ENCODE results near the gene PECR.

- TF ChIP-seq, protein P1, sequence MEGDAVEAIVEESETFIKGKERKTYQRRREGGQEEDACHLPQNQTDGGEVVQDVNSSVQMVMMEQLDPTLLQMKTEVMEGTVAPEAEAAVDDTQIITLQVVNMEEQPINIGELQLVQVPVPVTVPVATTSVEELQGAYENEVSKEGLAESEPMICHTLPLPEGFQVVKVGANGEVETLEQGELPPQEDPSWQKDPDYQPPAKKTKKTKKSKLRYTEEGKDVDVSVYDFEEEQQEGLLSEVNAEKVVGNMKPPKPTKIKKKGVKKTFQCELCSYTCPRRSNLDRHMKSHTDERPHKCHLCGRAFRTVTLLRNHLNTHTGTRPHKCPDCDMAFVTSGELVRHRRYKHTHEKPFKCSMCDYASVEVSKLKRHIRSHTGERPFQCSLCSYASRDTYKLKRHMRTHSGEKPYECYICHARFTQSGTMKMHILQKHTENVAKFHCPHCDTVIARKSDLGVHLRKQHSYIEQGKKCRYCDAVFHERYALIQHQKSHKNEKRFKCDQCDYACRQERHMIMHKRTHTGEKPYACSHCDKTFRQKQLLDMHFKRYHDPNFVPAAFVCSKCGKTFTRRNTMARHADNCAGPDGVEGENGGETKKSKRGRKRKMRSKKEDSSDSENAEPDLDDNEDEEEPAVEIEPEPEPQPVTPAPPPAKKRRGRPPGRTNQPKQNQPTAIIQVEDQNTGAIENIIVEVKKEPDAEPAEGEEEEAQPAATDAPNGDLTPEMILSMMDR (IDR thresholded peaks at IDR 0.05 in 8 of 11, conservative IDR thresholded peaks at IDR 0.05 in 3 of 11): no peak
- no peak for TF ChIP-seq POLR2A (IDR thresholded peaks at IDR 0.05)
- TF ChIP-seq POLR2AphosphoS5 (IDR thresholded peaks at IDR 0.05): no peak
Measured at GRCh38 chr2:216064014-216064630, 17.5 kb downstream of the PECR start.

All from spleen (tissue), 7 donors.